ENCODE data around the gene PTPRN2. TPM values are rescaled to one million over a fixed set of nuclear protein-coding genes. Genes with fewer than 3 reads are reported as not detected.
"Not testable (repeated sequence)": the region's sequence is repeated elsewhere in the genome, so short reads cannot be mapped to it uniquely, and the experiment has no call there.

PTPRN2 gene
- polyA plus RNA-seq, 4 donors = 7.2 to 9.2 (median 7.5) TPM

DNA sequence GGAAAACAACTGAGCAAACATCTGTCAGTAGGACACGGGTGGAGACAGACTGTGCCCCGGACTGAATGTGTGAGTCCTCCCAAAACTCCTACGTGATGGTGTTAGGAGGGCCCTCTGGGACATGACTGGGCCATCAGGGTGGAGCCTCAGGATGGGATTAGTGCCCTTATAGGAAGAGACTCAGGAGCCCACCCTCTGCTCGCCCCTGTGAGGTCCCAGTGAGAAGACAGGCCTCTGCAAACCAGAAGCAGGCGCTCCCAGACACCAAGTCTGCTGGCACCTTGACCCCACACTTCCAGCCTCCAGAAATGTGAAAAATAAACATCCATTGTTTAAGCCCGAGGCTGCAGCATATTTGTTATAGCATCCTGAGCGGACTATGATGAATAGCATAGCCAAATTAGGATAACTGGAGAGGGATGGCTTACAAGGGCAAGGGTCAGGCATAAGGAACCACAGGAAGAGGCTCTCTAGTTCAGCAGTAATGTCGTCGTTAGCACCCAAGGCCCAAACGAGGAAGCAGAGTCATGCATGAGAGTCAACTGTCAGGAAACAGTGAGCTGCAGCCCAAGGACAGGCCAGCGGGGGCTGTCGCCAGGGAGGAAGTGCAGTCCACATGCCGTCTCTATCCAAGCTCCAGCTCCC is 50.6 kb downstream of the PTPRN2 start:
- no peak for DNase-seq (ENCODE audit: low read depth in 4 of 4, low spot score in 3 of 4)

- no peak for DNase-seq (ENCODE audit: low read depth in 4 of 4, low spot score in 3 of 4)
Measured at GRCh38 chr7:158535079-158535478, 52.5 kb downstream of the PTPRN2 start.

- no peak for DNase-seq (ENCODE audit: low read depth in 4 of 4, low spot score in 3 of 4)
Measured at GRCh38 chr7:158534598-158534997, 53.0 kb downstream of the PTPRN2 start.

- DNase-seq (ENCODE audit: low read depth in 4 of 4, low spot score in 3 of 4) = not testable (repeated sequence)
Measured at GRCh38 chr7:158534134-158534515, 53.5 kb downstream of the PTPRN2 start.

- DNase-seq (ENCODE audit: low read depth in 4 of 4, low spot score in 3 of 4) = no peak
Measured at GRCh38 chr7:158533386-158534133, 54.1 kb downstream of the PTPRN2 start.

GRCh38 chr7:158532093-158532627 is 55.5 kb downstream of the PTPRN2 start:
- no peak for DNase-seq (ENCODE audit: low read depth in 4 of 4, low spot score in 3 of 4)

GRCh38 chr7:158531661-158532060 is 56.0 kb downstream of the PTPRN2 start:
- no peak for DNase-seq (ENCODE audit: low read depth in 4 of 4, low spot score in 3 of 4)

DNA sequence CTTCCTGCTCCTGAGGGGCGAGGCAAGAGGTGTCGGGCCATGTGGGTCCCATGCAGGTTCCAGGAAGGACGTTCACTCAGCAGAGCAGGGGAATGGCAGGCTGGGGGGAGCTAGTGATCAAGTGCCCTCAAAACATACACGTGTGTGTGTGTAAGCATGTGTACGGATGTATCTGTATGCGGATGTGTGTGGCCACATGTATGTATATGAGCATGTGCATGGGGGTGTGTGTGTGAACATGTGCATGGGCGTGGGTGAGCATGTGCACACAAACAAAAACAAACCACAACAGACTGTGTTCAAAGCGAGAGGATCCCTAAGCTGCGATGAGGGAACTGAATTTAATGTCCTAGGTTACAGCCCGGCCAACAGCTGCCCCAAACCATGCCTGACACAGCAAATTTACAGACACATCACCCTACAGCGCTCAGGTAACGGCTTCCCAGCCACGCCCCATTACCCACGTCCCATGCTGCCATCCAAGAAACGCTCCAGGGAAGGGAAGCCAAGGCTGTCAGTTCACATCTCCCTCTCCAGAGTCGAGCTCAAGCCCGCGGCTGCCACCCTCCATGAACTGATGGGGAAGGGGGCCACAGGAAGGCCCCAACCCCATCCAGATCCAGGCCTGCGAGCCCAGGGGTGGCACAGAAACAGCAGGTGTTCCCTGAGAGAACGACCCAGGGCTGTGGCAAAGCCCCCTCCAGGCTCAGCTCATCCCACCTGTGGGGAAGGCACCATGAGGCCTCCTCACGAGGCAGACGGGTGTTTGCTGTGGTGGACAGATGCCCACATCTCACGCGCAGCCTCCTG is 56.6 kb downstream of the PTPRN2 start:
- DNase-seq (ENCODE audit: low read depth in 4 of 4, low spot score in 3 of 4) = no peak

GRCh38 chr7:158529181-158530096 is 58.2 kb downstream of the PTPRN2 start:
- DNase-seq (ENCODE audit: low read depth in 4 of 4, low spot score in 3 of 4) = no peak

GRCh38 chr7:158527915-158528502 is 59.6 kb downstream of the PTPRN2 start:
- no peak for DNase-seq (ENCODE audit: low read depth in 4 of 4, low spot score in 3 of 4)

- DNase-seq (ENCODE audit: low read depth in 4 of 4, low spot score in 3 of 4) = no peak
Measured at GRCh38 chr7:158527495-158527894, 60.1 kb downstream of the PTPRN2 start.

DNA sequence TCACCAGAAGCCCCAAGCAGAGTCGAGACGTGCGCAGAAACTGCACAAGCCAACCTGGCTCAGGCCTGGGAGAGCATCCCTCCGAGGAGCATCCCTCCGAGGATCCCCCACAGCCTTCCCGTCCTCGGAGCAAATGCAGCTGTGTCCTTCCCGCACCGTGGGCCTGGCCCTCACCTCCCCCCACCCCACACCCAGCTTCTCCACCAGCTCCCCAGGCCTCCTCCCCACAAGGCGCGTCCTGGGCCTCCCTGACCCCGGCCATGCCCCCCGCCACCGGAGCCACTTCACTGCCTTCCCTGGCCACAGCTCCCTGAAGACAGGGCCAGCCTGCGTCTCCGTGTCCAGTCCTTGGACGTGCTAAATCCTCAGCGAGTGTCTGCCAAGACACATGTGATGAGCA is 60.6 kb downstream of the PTPRN2 start:
- DNase-seq (ENCODE audit: low read depth in 4 of 4, low spot score in 3 of 4) = no peak

DNA sequence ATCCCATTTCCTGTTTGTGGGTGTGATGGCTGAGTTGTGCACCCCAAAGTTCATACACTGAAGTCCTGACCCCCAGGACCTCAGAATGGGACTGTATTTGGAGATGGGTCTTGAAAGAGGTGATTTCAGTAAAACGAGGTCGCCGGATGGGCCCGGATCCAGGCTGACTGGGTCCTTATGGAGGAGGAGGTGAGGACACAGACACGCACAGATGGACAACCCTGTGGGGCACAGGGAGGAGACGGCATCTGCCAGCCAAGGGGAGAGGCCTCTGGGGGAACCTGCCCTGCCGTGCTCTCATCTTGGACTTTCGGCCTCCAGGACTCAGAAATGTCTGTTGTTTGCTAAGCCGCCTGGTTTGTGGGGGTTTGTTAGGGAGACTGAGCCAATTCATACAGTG is 61.1 kb downstream of the PTPRN2 start:
- DNase-seq (ENCODE audit: low read depth in 4 of 4, low spot score in 3 of 4) = no peak

- DNase-seq (ENCODE audit: low read depth in 4 of 4, low spot score in 3 of 4) = no peak
Measured at GRCh38 chr7:158525648-158526484, 61.8 kb downstream of the PTPRN2 start.

- no peak for DNase-seq (ENCODE audit: low read depth in 4 of 4, low spot score in 3 of 4)
Measured at GRCh38 chr7:158524749-158525635, 62.6 kb downstream of the PTPRN2 start.

DNA sequence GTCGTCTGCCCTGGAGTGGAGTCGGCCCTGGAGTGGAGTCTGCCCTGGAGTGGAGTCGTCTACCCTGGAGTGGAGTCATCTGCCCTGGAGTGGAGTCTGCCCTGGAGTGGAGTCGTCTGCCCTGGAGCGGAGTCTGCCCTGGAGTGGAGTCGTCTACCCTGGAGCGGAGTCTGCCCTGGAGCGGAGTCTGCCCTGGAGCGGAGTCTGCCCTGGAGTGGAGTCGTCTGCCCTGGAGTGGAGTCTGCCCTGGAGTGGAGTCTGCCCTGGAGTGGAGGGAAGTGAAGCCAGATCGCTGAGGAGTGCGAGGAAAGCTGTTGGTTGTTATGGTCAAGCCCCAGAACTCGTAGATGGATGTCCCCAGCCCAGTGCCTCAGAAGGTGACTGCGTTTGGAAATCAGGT is 63.3 kb downstream of the PTPRN2 start:
- DNase-seq (ENCODE audit: low read depth in 4 of 4, low spot score in 3 of 4) = not testable (repeated sequence)

GRCh38 chr7:158523877-158524276 is 63.7 kb downstream of the PTPRN2 start:
- not testable (repeated sequence) for DNase-seq (ENCODE audit: low read depth in 4 of 4, low spot score in 3 of 4)

All from left renal pelvis (tissue), 4 donors.